Stimulated activated naive CD8-positive, alpha-beta T cell treated with anti-CD3 and anti-CD28 coated beads, Interleukin-15, Interleukin-2, amounts not matched to agents 100 ng/mL and 50 ng/mL, for 24 hours (primary cell): Measurements from ENCODE around the gene LNX2.
A peak's percentile ranks its signal among the peaks of the same experiment; 100 is the strongest.
"Not testable (repeated sequence)": the region's sequence is repeated elsewhere in the genome, so short reads cannot be mapped to it uniquely, and the experiment has no call there.

ENCODE experiments used
- H3K27ac Mint-ChIP-seq: one replicate; pipeline ENCODE4 v1.8.0; 2021; ENCODE audit warnings: mild to moderate bottlenecking, mixed read lengths
- H3K27me3 Mint-ChIP-seq: one replicate; pipeline ENCODE4 v1.8.0; 2021; ENCODE audit warnings: mixed read lengths
- H3K36me3 Mint-ChIP-seq: one replicate; pipeline ENCODE4 v1.8.0; 2021; ENCODE audit warnings: low read depth, mixed read lengths
- H3K4me1 Mint-ChIP-seq: one replicate; pipeline ENCODE4 v1.8.0; 2021; ENCODE audit warnings: low read depth, mixed read lengths
- H3K4me3 Mint-ChIP-seq: one replicate; pipeline ENCODE4 v1.8.0; 2021; ENCODE audit warnings: mild to moderate bottlenecking, mixed read lengths
- H3K9me3 Mint-ChIP-seq: one replicate; pipeline ENCODE4 v1.8.0; 2021; ENCODE audit warnings: mixed read lengths

LNX2 gene

GRCh38 chr13:27628766-27629165, 8.4 kb upstream of the LNX2 start:
- not testable (repeated sequence) for H3K27ac Mint-ChIP-seq, H3K9me3 Mint-ChIP-seq, H3K4me3 Mint-ChIP-seq, H3K27me3 Mint-ChIP-seq
- Mint-ChIP-seq H3K36me3 (peaks cover 82% of the 10 kb centered on the region), H3K4me1 (peaks cover 77% of the 10 kb centered on the region)

- Mint-ChIP-seq H3K9me3 (no peaks in the 10 kb centered on the region), H3K27ac (no peak overlapping the region), H3K27me3 (no peaks in the 10 kb centered on the region), H3K4me1 (peaks cover 80% of the 10 kb centered on the region), H3K4me3 (no peak overlapping the region), H3K36me3 (peaks cover 84% of the 10 kb centered on the region)
These were observed 7.8 kb upstream of the LNX2 start for GRCh38 chr13:27628081-27628480.

GRCh38 chr13:27627380-27627779, 7.1 kb upstream of the LNX2 start:
- no peak overlapping the region for H3K27ac Mint-ChIP-seq
- peaks cover 81% of the 10 kb centered on the region for H3K4me1 Mint-ChIP-seq
- H3K27me3 Mint-ChIP-seq: no peaks in the 10 kb centered on the region
- H3K36me3 Mint-ChIP-seq: peaks cover 84% of the 10 kb centered on the region
- no peak overlapping the region for H3K4me3 Mint-ChIP-seq
- H3K9me3 Mint-ChIP-seq: no peaks in the 10 kb centered on the region

- H3K36me3 Mint-ChIP-seq: peaks cover 72% of the 10 kb centered on the region
- H3K9me3 Mint-ChIP-seq: no peaks in the 10 kb centered on the region
- no peak overlapping the region for H3K4me3 Mint-ChIP-seq
- H3K27me3 Mint-ChIP-seq: no peaks in the 10 kb centered on the region
- no peak overlapping the region for H3K27ac Mint-ChIP-seq
- H3K4me1 Mint-ChIP-seq: peaks cover 72% of the 10 kb centered on the region
These were observed 5.5 kb upstream of the LNX2 start for GRCh38 chr13:27625839-27626238.

GRCh38 chr13:27624071-27624470, 3.7 kb upstream of the LNX2 start:
- H3K9me3 Mint-ChIP-seq: no peaks in the 10 kb centered on the region
- H3K4me3 Mint-ChIP-seq: peak overlapping the region; percentile 54
- no peak overlapping the region for H3K27ac Mint-ChIP-seq
- H3K36me3 Mint-ChIP-seq: peaks cover 63% of the 10 kb centered on the region
- no peaks in the 10 kb centered on the region for H3K27me3 Mint-ChIP-seq
- H3K4me1 Mint-ChIP-seq: peaks cover 71% of the 10 kb centered on the region

GRCh38 chr13:27622881-27623280, 2.6 kb upstream of the LNX2 start:
- peak overlapping the region; percentile 95 for H3K27ac Mint-ChIP-seq
- peaks cover 53% of the 10 kb centered on the region for H3K36me3 Mint-ChIP-seq
- H3K4me1 Mint-ChIP-seq: peaks cover 74% of the 10 kb centered on the region

GRCh38 chr13:27622102-27622820, 1.9 kb upstream of the LNX2 start:
- H3K9me3 Mint-ChIP-seq: no peaks in the 10 kb centered on the region
- peaks cover 49% of the 10 kb centered on the region for H3K36me3 Mint-ChIP-seq
- peak overlapping the region; percentile 98 for H3K4me3 Mint-ChIP-seq
- peaks cover 73% of the 10 kb centered on the region for H3K4me1 Mint-ChIP-seq
- no peaks in the 10 kb centered on the region for H3K27me3 Mint-ChIP-seq
- peak overlapping the region; percentile 95 for H3K27ac Mint-ChIP-seq

More at GRCh38 chr13:27622881-27623280, 2.6 kb upstream of the LNX2 start:
- Mint-ChIP-seq H3K27me3 (no peaks in the 10 kb centered on the region), H3K4me3 (peak overlapping the region; percentile 98), H3K9me3 (no peaks in the 10 kb centered on the region)

- Mint-ChIP-seq H3K27ac (peak within 1 kb of the TSS; percentile 95), H3K27me3 (no peaks in the 10 kb centered on the region), H3K4me1 (peaks cover 66% of the 10 kb centered on the region), H3K4me3 (peak within 1 kb of the TSS; percentile 98), H3K9me3 (no peaks in the 10 kb centered on the region), H3K36me3 (peaks cover 43% of the 10 kb centered on the region)
These were observed 1.2 kb upstream of the LNX2 start, which contains the start of gene POLR1D for GRCh38 chr13:27621366-27622101. POLR1D (plus strand) TSS chr13:27621892; CDS start chr13:27621984, 92 bp downstream.

GRCh38 chr13:27621116-27621365, 712 bp upstream of the LNX2 start:
- H3K27me3 Mint-ChIP-seq: no peaks in the 10 kb centered on the region

GRCh38 chr13:27619728-27620376, 477 bp downstream of the LNX2 start:
- H3K27me3 Mint-ChIP-seq: no peaks in the 10 kb centered on the region
- H3K9me3 Mint-ChIP-seq: no peaks in the 10 kb centered on the region
- H3K27ac Mint-ChIP-seq: peak overlapping the region; percentile 71
- H3K36me3 Mint-ChIP-seq: peaks cover 26% of the 10 kb centered on the region
- H3K4me1 Mint-ChIP-seq: peaks cover 50% of the 10 kb centered on the region
- H3K4me3 Mint-ChIP-seq: peak overlapping the region; percentile 91

More at GRCh38 chr13:27621116-27621365, 712 bp upstream of the LNX2 start:
- peak overlapping the region; percentile 87 for H3K27ac Mint-ChIP-seq
- peaks cover 62% of the 10 kb centered on the region for H3K4me1 Mint-ChIP-seq
- H3K4me3 Mint-ChIP-seq: peak overlapping the region; percentile 91
- peaks cover 38% of the 10 kb centered on the region for H3K36me3 Mint-ChIP-seq
- H3K9me3 Mint-ChIP-seq: no peaks in the 10 kb centered on the region

- no peak overlapping the region for H3K27ac Mint-ChIP-seq
- no peaks in the 10 kb centered on the region for H3K9me3 Mint-ChIP-seq
- peaks cover 45% of the 10 kb centered on the region for H3K4me1 Mint-ChIP-seq
- peaks cover 25% of the 10 kb centered on the region for H3K36me3 Mint-ChIP-seq
- no peaks in the 10 kb centered on the region for H3K27me3 Mint-ChIP-seq
- H3K4me3 Mint-ChIP-seq: peak overlapping the region; percentile 91
These were observed 1.1 kb downstream of the LNX2 start for GRCh38 chr13:27619093-27619727.

- H3K4me1 Mint-ChIP-seq: peaks cover 34% of the 10 kb centered on the region
- no peak overlapping the region for H3K4me3 Mint-ChIP-seq
- H3K36me3 Mint-ChIP-seq: peaks cover 14% of the 10 kb centered on the region
- H3K9me3 Mint-ChIP-seq: no peaks in the 10 kb centered on the region
- no peak overlapping the region for H3K27ac Mint-ChIP-seq
- H3K27me3 Mint-ChIP-seq: no peaks in the 10 kb centered on the region
These were observed 2.4 kb downstream of the LNX2 start for GRCh38 chr13:27617881-27618321.

GRCh38 chr13:27613628-27614027, 6.7 kb downstream of the LNX2 start:
- Mint-ChIP-seq H3K27ac (no peak overlapping the region), H3K36me3 (peaks cover 6% of the 10 kb centered on the region), H3K4me3 (no peak overlapping the region), H3K9me3 (no peaks in the 10 kb centered on the region), H3K4me1 (peaks cover 34% of the 10 kb centered on the region), H3K27me3 (no peaks in the 10 kb centered on the region)

GRCh38 chr13:27607125-27607524, 13.2 kb downstream of the LNX2 start:
- no peaks in the 10 kb centered on the region for H3K36me3 Mint-ChIP-seq
- H3K4me3 Mint-ChIP-seq: no peak overlapping the region
- H3K4me1 Mint-ChIP-seq: peaks cover 37% of the 10 kb centered on the region
- H3K27ac Mint-ChIP-seq: no peak overlapping the region
- H3K9me3 Mint-ChIP-seq: no peaks in the 10 kb centered on the region
- H3K27me3 Mint-ChIP-seq: no peaks in the 10 kb centered on the region
